Hematopoietic multipotent progenitor cell treated with erythropoietin and hydrocortisone succinate and interleukin-3 and kit ligand, for 8 days (in vitro differentiated cells): Measurements from ENCODE around the gene PRDM12.
A peak's percentile ranks its signal among the peaks of the same experiment; 100 is the strongest.

ENCODE experiments used
- DNase-seq: peaks from one replicate; pipeline ENCODE4 v3.0.0-alpha.2; 2015

PRDM12 gene

GRCh38 chr9:130692321-130692720 is 27.9 kb downstream of the PRDM12 start:
- DNase-seq: no peak

GRCh38 chr9:130693101-130693425 is 28.7 kb downstream of the PRDM12 start:
- DNase-seq: peak; percentile 19

- DNase-seq: peak; percentile 99
Observed at GRCh38 chr9:130693426-130694191, 29.2 kb downstream of the PRDM12 start, which contains the start of gene EXOSC2. EXOSC2 (plus strand) TSS chr9:130693780; CDS start chr9:130693792, 12 bp downstream.

GRCh38 chr9:130694205-130694604 is 29.8 kb downstream of the PRDM12 start:
- peak; percentile 56 for DNase-seq

GRCh38 chr9:130696139-130696650 is 31.8 kb downstream of the PRDM12 start:
- DNase-seq: no peak

- DNase-seq: no peak
Observed at GRCh38 chr9:130696996-130697395, 32.6 kb downstream of the PRDM12 start.

GRCh38 chr9:130698514-130698913 is 34.1 kb downstream of the PRDM12 start:
- DNase-seq: no peak

- no peak for DNase-seq
Observed at GRCh38 chr9:130699047-130699446, 34.7 kb downstream of the PRDM12 start.

- peak; percentile 79 for DNase-seq
Observed at GRCh38 chr9:130701059-130702022, 36.9 kb downstream of the PRDM12 start.

GRCh38 chr9:130703501-130703900 is 39.1 kb downstream of the PRDM12 start:
- no peak for DNase-seq

GRCh38 chr9:130707225-130707976 is 43.0 kb downstream of the PRDM12 start:
- peak; percentile 85 for DNase-seq

- no peak for DNase-seq
Observed at GRCh38 chr9:130710822-130711352, 46.5 kb downstream of the PRDM12 start.

- no peak for DNase-seq
Observed at GRCh38 chr9:130711469-130711868, 47.1 kb downstream of the PRDM12 start.

GRCh38 chr9:130712564-130713285 is 48.3 kb downstream of the PRDM12 start:
- peak; percentile 98 for DNase-seq

- DNase-seq: no peak
Observed at GRCh38 chr9:130713286-130713960, 49.0 kb downstream of the PRDM12 start.

- no peak for DNase-seq
Observed at GRCh38 chr9:130714586-130715110, 50.3 kb downstream of the PRDM12 start.

GRCh38 chr9:130715270-130715669 is 50.9 kb downstream of the PRDM12 start:
- DNase-seq: no peak

GRCh38 chr9:130718562-130718961 is 54.2 kb downstream of the PRDM12 start:
- no peak for DNase-seq

GRCh38 chr9:130720762-130721161 is 56.4 kb downstream of the PRDM12 start:
- no peak for DNase-seq

- no peak for DNase-seq
Observed at GRCh38 chr9:130728721-130729120, 64.3 kb downstream of the PRDM12 start.

GRCh38 chr9:130729145-130729544 is 64.8 kb downstream of the PRDM12 start:
- DNase-seq: no peak
